Measurements from ENCODE around the gene PYGO1.
"Not testable (repeated sequence)": the region's sequence is repeated elsewhere in the genome, so short reads cannot be mapped to it uniquely, and the experiment has no call there.

The PYGO1 gene

DNA sequence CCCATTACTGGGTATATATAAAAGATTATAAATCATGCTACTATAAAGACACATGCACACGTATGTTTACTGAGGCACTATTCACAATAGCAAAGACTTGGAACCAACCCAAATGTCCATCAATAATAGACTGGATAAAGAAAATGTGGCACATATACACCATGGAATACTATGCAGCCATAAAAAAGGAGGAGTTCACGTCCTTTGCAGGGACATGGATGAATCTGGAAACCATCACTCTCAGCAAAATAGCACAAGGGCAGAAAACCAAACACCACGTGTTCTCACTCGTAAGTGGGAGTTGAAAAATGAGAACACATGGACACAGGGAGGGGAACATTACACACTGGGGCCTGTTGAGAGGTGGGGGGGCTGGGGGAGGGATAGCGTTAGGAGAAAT lies 82.7 kb downstream of the PYGO1 start:
- DNase-seq (ENCODE audit: low read depth) = not testable (repeated sequence)

DNA sequence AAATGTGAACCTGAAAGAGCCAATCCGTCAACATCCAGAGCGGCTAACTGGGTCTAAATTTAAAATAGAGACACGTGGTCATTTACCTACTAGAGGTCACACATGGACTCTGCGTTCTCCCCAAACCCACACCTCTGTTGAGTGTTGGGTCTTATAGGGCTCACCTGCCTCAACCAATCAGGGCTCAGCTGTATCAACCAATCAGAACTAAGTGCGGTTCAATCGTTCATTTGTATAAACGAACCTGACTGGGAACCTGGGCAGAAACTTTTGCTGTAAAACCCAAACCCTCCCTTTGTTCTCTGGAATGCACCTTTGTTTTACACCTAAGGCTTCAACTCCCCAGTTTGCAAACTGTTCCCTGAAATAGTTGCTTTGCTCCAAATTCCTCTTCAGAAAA lies 89.0 kb downstream of the PYGO1 start:
- DNase-seq (ENCODE audit: low read depth) = no peak

DNA sequence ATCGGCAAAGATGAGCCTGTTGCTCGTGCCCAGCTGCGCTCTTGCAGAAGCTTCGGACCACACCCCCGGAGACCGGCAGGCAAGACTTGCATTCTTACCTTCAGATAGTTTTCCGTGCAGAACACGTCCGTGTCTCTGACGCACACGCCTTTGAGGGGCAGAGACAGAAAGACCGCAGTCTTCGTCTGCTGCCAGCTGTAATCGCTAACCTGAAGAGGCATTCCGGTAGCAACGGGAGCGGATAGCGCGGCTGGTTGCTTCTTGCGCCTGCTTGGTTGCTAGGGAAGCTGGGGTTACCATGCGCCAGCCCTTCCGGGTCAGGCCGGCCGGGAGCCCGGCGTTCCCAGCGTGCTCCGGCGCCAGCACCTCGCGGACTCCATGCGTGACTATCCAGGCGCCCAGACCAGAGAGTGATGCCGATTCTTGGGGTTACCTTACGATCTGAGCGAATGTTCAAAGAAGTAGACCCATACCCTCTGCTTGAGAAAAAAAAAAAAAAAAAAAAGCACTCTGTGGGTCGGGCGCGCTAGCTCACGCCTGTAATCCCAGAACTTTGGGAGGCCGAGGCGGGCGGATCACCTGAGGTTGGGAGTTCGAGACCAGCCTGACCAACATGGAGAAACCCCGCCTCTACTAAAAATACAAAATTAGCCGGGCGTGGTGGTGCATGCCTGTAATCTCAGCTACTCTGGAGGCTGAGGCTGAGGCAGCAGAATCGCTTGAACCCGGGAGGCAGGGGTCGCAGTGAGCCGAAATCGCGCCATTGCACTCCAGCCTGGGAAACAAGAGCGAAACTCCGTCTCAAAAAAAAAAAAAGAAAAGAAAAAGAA lies 89.8 kb downstream of the PYGO1 start:
- DNase-seq (ENCODE audit: low read depth) = peak; percentile 54

DNA sequence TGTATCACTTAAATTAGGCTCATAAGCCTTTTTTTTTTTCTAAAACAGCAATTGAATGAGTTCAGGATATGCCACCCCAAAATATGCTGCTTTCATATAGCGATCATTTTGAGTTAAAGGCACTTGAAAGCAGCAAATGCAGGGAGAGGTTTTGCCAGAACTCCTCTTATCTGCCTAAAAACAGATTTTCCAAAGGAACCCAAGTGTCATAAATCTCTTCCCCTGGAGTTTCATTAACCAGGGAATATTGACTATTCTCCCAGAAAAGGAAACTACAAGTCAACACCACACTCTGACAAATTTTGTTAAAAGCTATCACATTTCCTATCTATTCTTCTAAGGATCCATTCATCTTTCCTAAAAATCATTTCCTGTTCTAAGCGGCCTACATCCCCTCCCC lies 91.4 kb downstream of the PYGO1 start:
- no peak for DNase-seq (ENCODE audit: low read depth)

DNA sequence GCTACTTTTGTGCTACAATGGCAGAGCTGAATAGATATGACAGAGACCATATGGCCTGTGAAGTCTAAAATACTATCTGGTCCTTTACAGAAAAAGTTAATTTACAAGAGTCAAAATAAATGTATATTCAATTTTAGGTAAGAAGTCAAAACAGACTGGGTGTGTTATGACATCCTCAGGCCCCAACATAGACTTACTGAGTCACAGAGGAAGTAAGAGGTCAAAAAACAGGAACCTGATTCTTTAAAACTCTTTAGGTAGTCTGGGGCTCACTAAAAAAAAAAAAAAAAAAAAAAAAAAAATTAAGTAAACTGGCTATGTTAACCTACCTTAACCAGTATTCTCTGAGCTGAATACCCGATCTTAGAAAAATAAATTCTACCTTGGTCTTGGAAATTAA lies 93.2 kb downstream of the PYGO1 start:
- no peak for DNase-seq (ENCODE audit: low read depth)

DNA sequence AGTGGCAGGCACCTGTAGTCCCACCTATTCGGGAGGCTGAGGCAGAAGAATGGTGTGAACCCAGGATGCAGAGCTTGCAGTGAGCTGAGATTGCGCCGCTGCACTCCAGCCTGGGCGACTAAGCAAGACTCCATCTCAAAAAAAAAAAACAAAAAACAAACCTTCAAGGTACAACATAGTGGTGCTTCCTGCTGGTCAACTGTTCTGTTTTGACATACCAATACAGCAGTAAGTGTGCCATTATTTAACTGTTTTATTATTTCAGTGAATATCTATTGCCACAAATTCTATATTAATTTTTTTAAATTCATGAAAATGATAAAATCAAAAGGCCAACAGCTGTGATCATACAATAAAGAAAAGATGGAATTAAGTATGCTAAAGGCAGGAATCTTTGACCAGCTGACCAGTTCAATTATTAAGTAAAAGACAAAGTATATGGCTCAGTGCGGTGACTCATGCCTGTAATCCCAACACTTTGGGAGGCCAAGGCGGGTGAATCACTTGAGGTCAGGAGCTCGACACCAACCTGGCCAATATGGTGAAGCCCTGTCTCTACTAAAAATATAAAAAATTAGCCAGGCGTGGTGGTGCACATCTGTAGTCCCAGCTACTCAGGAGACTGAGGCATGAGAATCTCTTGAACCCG lies 99.1 kb downstream of the PYGO1 start:
- DNase-seq (ENCODE audit: low read depth) = peak; percentile 31
